CD4-positive, alpha-beta T cell treated with Interferon gamma for 1 hour (primary cell): Measurements from ENCODE around the gene NLRP5.
"Not testable (repeated sequence)": the region's sequence is repeated elsewhere in the genome, so short reads cannot be mapped to it uniquely, and the experiment has no call there.

Experiments used
- DNase-seq: peaks from one replicate; pipeline ENCODE4 v3.0.0-alpha.2; 2020

Gene NLRP5

DNA sequence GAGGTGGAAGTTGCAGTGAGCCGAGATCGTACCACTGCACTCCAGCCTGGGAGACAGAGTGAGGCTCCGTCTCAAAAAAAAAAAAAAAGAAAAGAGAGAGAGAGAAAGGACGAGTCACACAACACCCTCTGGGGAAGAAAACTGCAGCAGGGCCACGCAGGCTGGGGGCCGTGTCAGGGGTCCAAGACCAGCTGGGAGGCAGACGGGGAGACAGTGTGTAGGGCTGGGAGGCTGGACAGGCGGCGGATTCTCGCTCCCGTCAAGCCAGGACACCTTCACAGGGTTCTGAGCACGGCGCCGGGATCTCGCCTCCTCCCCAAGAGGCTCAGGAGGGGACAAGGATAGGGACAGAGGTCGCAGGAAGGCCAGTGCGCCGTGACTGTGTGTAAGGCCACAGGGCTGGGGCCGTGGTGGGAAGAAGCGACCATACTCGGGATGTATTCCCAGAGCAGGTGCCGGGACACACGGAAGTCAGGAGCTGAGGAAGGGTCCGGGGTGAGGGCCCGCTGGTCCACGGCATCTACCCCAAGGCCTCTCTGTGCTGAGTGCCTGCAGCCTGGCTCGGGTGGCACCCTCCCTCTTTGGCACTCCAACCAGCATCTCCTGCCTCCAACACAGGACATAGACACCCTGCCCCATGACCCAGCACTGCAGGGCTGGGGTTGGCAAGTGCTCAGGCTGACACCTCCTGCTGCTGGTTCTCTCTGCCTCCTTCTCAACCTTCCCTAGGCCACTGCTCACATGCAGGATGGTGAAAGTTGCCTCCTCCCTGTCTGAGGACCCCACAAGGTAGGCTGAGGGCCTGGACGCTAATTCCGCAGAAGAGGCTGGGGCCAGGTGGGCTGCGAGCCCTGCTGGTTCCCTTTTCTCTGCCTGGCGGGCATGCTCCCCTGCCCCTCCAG, 113.3 kb downstream of the NLRP5 start:
- no peak for DNase-seq

DNA sequence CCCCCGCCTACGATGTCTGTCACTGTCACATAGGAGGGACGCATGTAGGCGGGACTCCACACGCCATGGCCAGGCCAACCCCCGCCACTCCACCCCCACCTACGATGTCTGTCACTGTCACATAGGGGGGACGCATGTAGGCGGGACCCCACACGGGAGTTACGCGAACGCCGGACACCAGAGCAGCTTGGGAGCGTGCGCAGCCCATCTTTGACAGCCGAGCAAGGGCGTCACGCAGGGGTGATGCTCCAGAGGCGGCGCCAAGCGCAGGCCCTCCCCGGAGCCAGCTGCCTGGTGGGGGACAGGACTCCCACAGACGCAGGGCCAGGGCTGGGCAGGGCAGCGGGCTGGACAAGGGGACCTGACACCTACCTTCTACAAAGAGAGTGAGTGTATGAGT, 114.5 kb downstream of the NLRP5 start:
- no peak for DNase-seq

DNA sequence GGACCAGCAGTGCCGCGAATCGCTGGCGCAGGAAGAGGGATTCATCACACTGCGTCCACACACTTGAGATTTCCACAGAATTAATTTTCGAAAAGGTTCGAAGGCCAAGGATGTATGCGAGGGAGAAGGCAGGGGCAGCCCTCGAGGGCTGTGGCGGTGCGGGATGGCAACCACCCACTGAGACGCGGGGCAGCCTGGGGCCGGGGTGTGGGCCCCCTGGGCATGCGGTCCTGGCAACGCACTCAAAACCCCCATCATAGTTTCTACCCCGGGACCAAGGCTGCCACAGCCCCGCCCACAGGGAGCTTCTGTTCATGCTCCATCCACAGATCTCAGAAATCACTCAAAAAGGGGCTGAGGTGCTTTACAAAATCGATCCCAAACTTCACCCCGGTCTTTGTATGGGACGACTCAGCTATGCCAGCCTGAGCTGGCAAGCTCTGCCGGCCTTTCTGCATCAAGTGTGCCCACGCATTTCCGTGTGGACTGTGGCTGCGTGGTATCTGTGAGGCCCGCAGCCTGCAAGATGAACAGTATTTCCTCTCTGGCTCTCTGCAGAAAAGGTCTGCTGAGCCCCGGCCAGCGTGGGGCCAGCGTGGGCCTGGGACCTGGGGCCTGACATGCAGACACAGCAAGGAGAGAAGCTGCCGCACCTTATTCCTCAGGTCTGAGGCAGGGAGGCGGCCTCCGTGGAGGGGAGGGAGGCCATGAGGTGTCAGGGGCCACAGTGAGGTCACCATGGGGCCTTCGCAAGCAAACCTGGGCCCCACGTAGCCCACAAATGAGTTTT, 115.4 kb downstream of the NLRP5 start:
- no peak for DNase-seq

DNA sequence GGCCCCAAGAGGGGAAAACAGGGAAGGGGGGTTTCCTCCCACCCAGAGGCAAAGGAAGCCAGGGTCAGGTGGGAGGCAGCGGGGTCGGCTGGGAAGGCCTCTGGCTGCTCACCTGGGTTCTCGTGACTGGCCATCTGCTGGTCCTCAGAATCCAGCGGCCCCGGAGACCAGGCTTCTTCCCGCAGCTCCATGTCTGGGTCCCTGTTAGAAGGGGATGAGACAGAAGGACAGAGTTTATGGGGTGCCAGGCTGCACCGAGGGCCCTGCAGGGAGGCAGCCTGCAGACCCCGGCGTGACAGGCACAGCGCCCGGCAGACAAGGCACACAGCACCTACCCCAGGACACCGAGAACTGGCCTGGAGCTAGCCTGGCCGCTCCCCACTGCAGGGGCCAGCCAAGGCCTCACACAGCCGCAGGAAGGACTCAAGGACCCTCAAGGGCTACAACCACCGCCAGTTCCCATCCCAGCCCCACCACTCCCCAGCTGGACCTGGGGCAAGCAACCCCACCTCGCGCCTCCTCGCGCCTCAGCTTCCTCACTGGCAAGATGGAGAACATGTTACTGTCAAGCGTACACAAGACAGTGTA, 116.5 kb downstream of the NLRP5 start:
- no peak for DNase-seq

DNA sequence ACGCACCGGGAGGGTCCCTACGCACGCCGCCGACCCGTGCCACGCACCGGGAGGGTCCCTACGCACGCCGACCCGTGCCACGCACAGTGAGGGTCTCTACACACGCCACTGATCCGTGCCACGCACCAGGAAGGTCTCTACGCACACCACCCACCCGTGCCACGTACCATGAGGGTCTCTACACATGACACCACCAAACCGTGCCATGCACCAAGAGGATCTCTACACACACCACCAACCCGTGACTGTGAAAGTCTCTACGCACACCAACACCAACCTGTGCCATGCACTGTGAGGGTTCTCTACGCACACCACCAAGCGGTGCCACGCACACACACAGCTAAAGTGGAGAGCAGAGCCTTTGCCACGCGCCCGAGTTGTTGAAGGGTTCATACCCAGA, 117.8 kb downstream of the NLRP5 start:
- no peak for DNase-seq

DNA sequence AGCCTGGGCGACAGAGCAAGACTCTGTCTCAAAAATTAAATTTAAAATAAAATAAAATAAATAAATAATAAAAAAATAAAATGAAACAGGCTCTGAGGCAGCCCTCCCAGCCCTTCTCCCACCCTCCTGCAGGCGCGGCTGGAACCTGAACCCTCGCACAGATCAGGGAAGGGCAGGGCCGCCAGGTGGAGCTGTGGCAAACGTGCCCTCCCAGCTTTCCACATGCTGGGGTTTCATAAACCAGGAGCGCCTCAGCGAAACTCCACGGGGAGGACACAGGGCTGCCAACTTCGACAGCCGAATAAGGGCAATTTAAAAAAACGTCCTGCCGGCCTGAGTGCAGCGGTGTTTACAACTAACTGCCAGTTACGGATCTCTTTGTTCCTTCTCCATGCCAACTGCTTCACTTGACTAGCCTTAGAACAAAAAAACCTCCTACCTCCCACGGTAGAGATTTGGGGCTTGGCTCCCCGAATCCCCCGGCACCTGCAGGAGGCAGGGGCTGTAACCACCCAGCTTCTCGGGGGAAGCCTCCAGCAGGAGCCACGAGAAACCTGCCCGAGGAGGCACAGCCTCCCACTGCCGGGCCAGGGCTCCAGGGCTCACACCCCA, 118.6 kb downstream of the NLRP5 start:
- peak; percentile 59 for DNase-seq

DNA sequence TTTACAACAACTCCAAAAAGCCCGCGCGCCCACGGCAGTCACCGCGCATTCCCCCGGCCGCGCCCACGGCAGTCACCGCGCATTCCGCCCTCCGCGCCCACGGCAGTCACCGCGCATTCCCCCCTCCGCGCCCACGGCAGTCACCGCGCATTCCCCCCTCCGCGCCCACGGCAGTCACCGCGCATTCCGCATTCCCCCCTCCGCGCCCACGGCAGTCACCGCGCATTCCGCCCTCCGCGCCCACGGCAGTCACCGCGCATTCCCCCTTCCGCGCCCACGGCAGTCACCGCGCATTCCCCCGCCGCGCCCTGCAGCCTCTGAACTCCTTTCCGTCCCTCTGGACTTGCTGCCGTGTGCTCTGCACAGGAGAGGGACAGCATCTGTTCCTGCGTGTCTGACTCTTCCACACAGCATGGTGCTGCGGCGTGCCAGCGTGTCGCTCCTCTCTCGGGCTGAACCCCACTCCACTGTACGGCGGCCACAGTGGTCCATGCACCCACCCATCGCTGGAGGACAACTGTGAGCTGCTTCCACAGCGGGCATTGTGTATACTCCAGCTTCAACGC, 119.3 kb downstream of the NLRP5 start:
- DNase-seq = not testable (repeated sequence)

DNA sequence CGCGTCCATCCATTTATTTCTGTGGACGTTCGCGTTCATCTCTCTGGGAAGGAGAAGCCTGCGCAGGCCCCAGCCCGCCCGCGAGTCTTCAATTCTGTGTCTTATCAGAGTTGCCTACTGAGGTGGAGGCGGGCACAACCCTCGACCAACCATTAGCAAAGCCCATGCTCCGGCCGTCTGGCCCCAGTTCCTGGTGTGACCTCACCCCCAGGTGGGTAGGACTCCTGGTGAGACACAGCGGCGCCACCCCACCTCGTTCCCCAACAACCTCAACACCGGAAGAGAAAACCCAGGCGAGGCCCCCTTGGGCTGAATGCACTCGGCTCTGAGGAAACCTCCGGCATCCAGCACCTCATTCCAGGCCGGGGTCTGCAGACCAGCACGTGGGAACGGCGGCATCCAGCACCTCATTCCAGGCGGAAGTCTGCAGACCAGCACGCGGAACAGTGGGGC, 119.8 kb downstream of the NLRP5 start:
- DNase-seq = no peak

DNA sequence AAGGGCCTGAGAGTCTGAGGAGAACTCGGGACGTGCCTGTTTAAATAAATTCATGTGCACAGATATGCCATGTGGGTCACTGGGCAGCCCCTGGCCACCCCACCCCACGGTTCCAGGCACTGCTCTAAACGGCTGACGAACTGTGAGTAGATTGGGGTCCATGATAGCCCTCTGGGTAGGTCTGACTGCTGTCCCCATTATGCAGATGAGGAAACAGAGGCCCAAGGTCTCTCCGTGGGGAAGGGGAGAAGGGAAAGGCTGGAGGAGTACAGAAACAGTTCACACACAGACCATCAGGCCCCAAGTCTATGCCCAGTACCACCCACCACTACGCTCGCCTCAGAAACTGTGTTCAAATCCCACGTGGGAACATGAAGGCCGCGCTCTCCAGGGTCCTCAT, 120.4 kb downstream of the NLRP5 start:
- DNase-seq = no peak

DNA sequence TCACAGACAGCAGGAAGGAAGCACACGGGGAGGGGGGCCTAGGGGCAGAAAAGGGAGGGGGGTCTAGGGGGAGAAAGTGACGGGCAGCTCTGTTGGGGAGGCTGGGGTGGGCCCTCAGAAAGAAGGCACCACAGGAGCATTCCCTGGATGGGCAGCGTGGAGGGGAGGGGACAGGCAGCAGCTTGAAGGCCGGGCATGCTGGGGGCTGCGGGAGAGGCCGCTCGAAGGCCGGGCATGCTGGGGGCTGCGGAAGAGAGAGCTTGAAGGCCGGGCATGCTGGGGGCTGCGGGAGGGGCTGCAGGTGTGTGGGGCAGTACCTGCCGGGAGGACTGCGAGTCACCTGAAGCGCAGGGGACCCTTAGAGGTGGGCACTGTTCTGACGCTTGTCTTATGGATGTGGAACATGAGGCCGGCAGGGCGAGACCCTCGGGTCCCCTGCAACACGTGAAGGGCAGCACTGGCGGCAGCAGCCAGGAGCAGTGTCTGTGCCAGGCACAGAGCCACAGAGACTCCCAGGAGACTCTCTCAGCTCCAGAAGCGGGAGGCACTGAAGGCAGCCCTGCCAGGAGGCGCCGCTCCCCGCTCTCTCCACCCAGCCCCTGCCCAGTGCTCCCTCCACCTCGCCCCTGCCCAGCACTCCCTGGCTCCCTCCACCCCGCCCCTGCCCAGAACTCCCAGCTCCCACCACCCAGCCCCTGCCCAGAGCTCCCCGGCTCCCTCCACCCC, 121.2 kb downstream of the NLRP5 start:
- DNase-seq = no peak

DNA sequence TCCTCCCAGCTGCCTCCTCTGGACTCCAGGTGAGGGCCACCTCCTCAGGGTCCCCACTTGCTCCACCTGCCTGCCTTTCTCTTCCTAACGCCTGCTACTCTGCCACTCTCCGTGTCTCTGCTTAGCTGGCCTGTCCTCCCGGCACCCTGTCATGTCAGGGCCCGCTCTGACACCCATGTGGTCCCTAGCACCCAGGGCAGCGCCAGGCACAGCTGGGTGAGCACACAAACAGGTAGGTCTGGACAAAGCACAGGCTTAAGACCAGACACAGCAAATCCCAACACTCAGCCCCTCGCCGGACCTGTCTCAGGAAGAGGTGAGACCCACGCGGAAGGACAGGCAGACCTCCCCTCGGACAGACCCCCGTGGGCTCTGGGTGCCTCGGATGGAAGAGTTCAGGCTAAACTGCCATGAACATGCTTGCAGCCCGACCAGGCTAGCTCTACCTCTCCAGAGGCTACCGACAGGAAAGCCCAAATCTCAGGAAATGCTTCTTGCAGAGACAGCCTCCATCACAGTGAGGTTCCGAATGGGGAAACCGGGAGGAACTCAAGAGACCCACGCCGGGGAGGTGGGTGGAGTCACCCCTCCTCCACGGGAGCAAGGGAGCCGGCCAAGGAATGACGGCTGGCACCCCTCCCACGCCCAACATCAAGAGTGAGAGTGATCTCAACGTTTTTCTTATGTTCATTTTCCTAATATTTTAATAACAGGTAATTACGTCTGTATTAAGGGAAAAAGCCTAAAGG, 122.0 kb downstream of the NLRP5 start:
- no peak for DNase-seq

DNA sequence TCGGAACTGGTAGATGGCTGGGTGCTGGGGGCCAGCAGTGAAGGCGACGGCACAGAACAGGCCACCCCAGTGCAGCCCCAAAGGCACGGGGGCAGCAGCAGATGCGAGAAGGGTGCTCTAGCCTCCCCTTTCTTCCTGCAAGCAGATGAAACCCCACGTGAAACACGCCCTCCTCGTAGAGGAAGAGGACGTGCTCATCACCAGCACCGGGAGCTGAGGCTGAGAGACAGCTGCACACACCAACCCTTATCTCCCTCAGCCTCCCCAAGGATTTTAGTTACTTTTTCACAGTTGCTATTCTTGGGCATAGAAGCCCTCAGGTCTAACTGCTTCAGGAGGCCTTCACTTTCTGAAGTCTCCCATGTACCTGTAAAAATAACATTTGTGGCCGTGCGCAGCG, 122.7 kb downstream of the NLRP5 start:
- no peak for DNase-seq

DNA sequence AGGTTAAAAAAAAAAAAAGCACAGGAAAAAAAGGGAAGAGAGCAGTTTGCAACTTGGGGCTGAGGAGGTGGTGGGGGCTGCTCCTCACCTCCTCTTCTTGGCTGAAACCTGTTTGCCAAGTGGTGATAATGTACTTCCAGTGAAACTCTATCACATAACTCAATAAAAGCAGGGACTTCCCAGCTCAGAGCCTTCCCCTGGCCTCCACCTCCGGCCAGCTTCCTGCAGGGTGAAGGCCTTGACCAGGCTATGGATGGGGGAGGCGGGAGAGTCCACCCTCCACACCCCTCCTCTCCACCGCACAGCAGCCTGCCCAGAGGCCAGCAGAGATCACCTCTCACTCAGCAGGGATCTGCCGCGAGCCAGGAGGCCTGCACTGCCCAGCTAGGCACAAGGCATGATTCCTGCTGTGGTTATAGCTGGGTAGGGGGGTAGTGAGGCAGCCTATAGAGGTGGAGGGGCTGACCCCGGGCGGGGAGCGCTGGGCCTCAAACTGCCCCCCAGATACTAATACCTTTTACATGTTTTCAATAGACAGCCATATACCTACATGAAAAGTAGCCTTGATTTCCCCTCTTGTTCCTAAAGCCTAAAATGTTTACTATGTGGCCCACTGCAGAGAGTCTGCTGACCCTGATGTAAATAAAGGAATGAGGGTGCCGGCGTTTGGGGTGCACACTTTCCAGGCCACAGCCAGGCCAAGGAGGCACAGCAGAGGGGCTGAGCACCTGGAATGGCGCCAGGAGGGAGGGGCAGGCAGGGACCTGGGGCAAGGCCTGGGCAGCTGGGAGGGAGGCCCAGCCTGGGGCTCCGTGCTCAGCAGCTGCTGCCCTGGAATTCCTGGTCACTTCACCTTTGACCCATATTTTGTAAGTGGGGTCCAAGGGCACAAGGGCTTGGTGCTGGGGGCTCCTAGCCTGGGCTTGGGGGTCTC, 124.2 kb downstream of the NLRP5 start:
- no peak for DNase-seq
